Astrocyte (in vitro differentiated cells and primary cell): ENCODE results near the gene OGFOD2.

Source experiments
- EZH2 ChIP-seq: IDR thresholded peaks from 2 replicates; pipeline ENCODE4 v1.6.1; 2012; ENCODE audit warnings: mild to moderate bottlenecking, low read length, inconsistent platforms; ENCODE audit not compliant: insufficient read depth
- TF ChIP-seq, protein P1 (sequence below): IDR thresholded peaks from 2 replicates; pipeline ENCODE4 v1.5.1; 2011; ENCODE audit warnings: low read depth, mild to moderate bottlenecking, inconsistent platforms, low read length, moderate library complexity; ENCODE audit not compliant: insufficient read depth

DNA sequence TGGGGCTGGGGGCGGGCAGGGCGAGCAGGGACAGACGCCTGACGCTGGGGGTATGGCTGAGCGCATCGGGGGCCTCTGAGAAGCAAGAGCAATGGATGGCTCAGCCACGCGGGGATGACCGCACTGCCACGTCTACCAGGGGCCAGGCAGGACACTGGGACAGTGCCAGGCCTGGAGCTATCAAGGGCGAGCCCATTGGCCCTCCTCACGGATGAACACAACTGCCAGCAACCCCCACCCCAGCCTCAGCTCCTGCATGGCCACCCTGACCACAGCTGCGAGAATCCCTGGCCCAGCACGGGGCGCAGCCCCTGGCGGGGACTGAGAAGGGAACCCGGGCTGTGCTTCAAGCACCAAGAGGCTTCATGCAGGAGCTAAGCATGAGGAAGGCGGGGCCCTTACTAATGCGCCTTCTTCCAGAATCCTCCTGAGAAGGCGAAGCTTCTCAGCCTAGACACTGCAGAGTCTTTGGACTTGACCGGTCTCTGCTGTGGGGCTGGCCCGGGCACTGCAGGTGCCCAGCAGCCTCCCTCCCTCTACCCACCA is 14.9 kb downstream of the OGFOD2 start:
- TF ChIP-seq, protein P1, sequence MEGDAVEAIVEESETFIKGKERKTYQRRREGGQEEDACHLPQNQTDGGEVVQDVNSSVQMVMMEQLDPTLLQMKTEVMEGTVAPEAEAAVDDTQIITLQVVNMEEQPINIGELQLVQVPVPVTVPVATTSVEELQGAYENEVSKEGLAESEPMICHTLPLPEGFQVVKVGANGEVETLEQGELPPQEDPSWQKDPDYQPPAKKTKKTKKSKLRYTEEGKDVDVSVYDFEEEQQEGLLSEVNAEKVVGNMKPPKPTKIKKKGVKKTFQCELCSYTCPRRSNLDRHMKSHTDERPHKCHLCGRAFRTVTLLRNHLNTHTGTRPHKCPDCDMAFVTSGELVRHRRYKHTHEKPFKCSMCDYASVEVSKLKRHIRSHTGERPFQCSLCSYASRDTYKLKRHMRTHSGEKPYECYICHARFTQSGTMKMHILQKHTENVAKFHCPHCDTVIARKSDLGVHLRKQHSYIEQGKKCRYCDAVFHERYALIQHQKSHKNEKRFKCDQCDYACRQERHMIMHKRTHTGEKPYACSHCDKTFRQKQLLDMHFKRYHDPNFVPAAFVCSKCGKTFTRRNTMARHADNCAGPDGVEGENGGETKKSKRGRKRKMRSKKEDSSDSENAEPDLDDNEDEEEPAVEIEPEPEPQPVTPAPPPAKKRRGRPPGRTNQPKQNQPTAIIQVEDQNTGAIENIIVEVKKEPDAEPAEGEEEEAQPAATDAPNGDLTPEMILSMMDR, result no peak
- no peak for TF ChIP-seq EZH2
